Testis (tissue), 2 donors: Measurements from ENCODE around the gene VWA5B1.

ENCODE experiments used
- POLR2A ChIP-seq: fragments of 450-650 bp; IDR thresholded peaks from one replicate; pipeline ENCODE4 v1.6.1; 2017; ENCODE audit warnings: antibody characterized with exemption, mild to moderate bottlenecking, moderate library complexity
- TF ChIP-seq, protein P1 (sequence below), 3 experiments: fragments of 450-650 bp in 2 of 3; fragments of 200-600 bp in 1 of 3; sonication (generic) in 1 of 3; IDR thresholded peaks; one replicate each; pipeline ENCODE4 v1.5.1; 2016 to 2019; ENCODE audit warnings: antibody characterized with exemption in 3 of 3, mild to moderate bottlenecking in 2 of 3, moderate library complexity in 1 of 3

DNA sequence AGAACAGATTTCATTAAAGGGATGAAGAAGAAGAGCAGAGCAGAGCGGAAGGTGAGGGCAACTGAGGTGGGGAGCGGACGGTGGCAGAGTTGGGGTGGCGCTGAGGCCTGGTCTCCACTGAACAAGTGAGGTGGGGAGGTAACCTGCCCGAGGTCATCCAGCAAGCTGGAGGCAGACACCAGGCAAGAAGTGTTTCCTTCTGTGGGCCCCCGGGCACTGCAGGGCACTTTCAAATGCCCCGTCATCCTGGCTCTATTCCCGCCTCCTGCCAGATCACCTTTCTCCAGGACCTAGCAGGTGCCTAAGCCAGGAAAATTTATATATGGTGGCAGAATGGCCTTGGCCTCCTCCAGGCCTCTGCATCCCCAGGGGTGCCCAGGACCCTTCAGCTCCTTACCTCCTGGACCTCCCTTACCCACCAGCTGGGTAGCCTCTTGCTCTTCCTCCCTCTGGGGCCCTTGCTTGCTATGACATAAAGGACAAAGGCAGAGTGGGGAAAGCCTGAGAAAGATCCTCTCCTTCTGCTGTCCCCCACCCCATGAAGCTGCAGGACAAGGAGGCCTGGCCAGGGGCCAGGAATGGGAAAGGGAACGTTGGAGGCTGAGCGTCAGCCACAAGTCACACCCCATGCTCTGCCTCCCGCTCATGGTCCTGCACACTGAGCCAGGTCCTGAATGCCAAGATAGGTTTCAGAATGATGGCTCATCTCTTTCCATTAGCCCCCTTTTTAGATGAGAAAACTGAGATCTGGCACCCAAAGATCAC is 29.0 kb downstream of the VWA5B1 start:
- TF ChIP-seq, protein P1, sequence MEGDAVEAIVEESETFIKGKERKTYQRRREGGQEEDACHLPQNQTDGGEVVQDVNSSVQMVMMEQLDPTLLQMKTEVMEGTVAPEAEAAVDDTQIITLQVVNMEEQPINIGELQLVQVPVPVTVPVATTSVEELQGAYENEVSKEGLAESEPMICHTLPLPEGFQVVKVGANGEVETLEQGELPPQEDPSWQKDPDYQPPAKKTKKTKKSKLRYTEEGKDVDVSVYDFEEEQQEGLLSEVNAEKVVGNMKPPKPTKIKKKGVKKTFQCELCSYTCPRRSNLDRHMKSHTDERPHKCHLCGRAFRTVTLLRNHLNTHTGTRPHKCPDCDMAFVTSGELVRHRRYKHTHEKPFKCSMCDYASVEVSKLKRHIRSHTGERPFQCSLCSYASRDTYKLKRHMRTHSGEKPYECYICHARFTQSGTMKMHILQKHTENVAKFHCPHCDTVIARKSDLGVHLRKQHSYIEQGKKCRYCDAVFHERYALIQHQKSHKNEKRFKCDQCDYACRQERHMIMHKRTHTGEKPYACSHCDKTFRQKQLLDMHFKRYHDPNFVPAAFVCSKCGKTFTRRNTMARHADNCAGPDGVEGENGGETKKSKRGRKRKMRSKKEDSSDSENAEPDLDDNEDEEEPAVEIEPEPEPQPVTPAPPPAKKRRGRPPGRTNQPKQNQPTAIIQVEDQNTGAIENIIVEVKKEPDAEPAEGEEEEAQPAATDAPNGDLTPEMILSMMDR (IDR thresholded peaks at IDR 0.05) = no peak
- TF ChIP-seq POLR2A = no peak
